Uterus (tissue), 2 donors: ENCODE results near the gene SERTM1.

Experiments used
- POLR2A ChIP-seq, 2 donors: fragments of 450-650 bp; IDR thresholded peaks; one replicate each; pipeline ENCODE4 v1.6.1; 2016; ENCODE audit warnings: antibody characterized with exemption in 2 of 2, mild to moderate bottlenecking in 1 of 2, moderate library complexity in 1 of 2
- TF ChIP-seq, protein P1 (sequence below), 4 experiments: fragments of 200-600 bp in 2 of 4; fragments of 450-650 bp in 2 of 4; sonication (generic) in 2 of 4; IDR thresholded peaks; one replicate each; pipeline ENCODE4 v1.5.1; 2016 to 2019; ENCODE audit warnings: antibody characterized with exemption in 4 of 4, mild to moderate bottlenecking in 2 of 4, moderate library complexity in 1 of 4

DNA sequence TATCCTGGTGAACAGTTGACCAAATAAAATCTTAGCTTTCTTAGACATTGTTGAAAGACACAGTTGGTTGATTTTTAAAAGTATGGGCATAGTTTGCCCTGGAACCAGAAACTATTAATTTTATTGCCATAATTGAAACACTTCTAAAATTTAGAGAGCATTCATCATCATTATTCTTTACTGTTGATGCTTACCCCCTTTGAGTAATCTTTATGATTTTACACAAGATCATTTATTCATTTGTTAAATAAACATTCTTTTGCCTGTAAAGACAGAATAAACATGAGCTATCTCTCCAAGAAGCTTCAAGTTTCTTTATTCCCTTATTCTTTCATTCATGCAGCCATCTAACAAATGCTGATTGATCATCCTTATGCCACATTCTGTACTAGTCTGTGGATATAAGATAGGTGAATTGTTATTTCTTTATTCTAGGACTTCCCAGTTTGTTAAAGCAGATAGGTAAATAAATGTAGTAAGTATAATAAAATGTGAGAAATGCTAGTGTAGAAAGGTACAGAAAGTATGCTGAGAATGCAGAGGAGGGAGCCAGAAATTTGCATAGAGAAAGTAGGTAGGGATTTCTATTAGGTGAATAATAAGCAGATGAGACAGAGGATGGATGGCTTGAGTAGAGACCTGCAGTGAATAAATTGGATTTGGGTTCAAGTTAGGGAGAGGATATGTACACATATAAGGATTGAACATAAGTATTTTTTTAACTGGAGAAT, 8.2 kb downstream of the SERTM1 start:
- TF ChIP-seq, protein P1, sequence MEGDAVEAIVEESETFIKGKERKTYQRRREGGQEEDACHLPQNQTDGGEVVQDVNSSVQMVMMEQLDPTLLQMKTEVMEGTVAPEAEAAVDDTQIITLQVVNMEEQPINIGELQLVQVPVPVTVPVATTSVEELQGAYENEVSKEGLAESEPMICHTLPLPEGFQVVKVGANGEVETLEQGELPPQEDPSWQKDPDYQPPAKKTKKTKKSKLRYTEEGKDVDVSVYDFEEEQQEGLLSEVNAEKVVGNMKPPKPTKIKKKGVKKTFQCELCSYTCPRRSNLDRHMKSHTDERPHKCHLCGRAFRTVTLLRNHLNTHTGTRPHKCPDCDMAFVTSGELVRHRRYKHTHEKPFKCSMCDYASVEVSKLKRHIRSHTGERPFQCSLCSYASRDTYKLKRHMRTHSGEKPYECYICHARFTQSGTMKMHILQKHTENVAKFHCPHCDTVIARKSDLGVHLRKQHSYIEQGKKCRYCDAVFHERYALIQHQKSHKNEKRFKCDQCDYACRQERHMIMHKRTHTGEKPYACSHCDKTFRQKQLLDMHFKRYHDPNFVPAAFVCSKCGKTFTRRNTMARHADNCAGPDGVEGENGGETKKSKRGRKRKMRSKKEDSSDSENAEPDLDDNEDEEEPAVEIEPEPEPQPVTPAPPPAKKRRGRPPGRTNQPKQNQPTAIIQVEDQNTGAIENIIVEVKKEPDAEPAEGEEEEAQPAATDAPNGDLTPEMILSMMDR (IDR thresholded peaks at IDR 0.05) = no peak
- TF ChIP-seq POLR2A (IDR thresholded peaks at IDR 0.05) = no peak
